ENCODE measurements around the gene TNNC1.

TNNC1 gene

GRCh38 chr3:52408466-52408865, 45.4 kb downstream of the TNNC1 start:
- H3K4me3 ChIP-seq (ENCODE audit: low read length) = peak overlapping the region; percentile 83
- peaks cover 11% of the 10 kb centered on the region; the same call in 1 of the 2 replicates for H3K4me1 ChIP-seq (ENCODE audit: insufficient read depth, low read length)
- 96% methylated on average over 8 of the region's 8 CpGs for WGBS
- no peaks in the 10 kb centered on the region for H3K9me3 ChIP-seq (ENCODE audit: insufficient read depth, low read depth, low read length)
- H3K36me3 ChIP-seq (ENCODE audit: insufficient read depth, low read length) = peaks cover 53% of the 10 kb centered on the region
- no peak overlapping the region for H3K9ac ChIP-seq (ENCODE audit: low read depth, low read length)
- H3K27ac ChIP-seq (ENCODE audit: low read depth, low read length) = no peak overlapping the region
- peaks cover 2% of the 10 kb centered on the region; the same call in 1 of the 2 replicates for H3K27me3 ChIP-seq (ENCODE audit: insufficient read depth, low read length)

GRCh38 chr3:52407779-52408178, 46.1 kb downstream of the TNNC1 start:
- no peak overlapping the region for H3K4me3 ChIP-seq (ENCODE audit: low read length)
- peaks cover 11% of the 10 kb centered on the region; the same call in 1 of the 2 replicates for H3K4me1 ChIP-seq (ENCODE audit: insufficient read depth, low read length)
- 97% methylated on average over 3 of the region's 3 CpGs for WGBS
- no peaks in the 10 kb centered on the region for H3K9me3 ChIP-seq (ENCODE audit: insufficient read depth, low read depth, low read length)
- H3K27me3 ChIP-seq (ENCODE audit: insufficient read depth, low read length) = peaks cover 2% of the 10 kb centered on the region; the same call in 1 of the 2 replicates
- H3K27ac ChIP-seq (ENCODE audit: low read depth, low read length) = no peak overlapping the region
- peaks cover 60% of the 10 kb centered on the region for H3K36me3 ChIP-seq (ENCODE audit: insufficient read depth, low read length)
- H3K9ac ChIP-seq (ENCODE audit: low read depth, low read length) = no peak overlapping the region

- no peaks in the 10 kb centered on the region for H3K9me3 ChIP-seq (ENCODE audit: insufficient read depth, low read depth, low read length)
- WGBS = 97% methylated on average over 20 of the region's 20 CpGs
- H3K4me3 ChIP-seq (ENCODE audit: low read length) = no peak overlapping the region
- H3K27ac ChIP-seq (ENCODE audit: low read depth, low read length) = no peak overlapping the region
- peaks cover 2% of the 10 kb centered on the region; the same call in 1 of the 2 replicates for H3K27me3 ChIP-seq (ENCODE audit: insufficient read depth, low read length)
- peaks cover 11% of the 10 kb centered on the region; the same call in 1 of the 2 replicates for H3K4me1 ChIP-seq (ENCODE audit: insufficient read depth, low read length)
- H3K36me3 ChIP-seq (ENCODE audit: insufficient read depth, low read length) = peaks cover 68% of the 10 kb centered on the region
- no peak overlapping the region for H3K9ac ChIP-seq (ENCODE audit: low read depth, low read length)
Measured at GRCh38 chr3:52406791-52407510, 46.9 kb downstream of the TNNC1 start.

DNA sequence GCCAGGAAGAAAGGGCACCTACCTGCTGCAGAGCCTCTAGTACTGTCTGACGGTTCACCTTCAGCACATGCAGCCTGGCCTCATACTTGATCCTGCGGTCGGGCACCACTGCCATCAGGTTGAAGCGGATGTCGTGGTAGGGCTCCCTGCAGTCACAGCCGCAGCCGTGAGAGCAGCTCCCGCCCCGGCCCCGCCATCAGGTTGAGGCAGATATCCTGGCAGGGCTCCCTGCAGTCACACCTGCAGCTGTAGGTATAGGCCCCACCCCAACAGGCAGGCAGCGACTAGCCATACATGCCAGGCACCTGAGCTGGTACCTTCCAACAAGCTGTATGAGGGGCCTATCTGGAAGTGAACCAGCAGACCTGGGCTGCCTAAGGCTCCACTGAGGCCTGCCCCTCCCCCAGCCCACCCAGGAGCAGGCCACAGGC, 47.6 kb downstream of the TNNC1 start:
- H3K27me3 ChIP-seq (ENCODE audit: insufficient read depth, low read length) = no peaks in the 10 kb centered on the region
- H3K9me3 ChIP-seq (ENCODE audit: insufficient read depth, low read depth, low read length) = no peaks in the 10 kb centered on the region
- H3K36me3 ChIP-seq (ENCODE audit: insufficient read depth, low read length) = peaks cover 75% of the 10 kb centered on the region
- H3K4me3 ChIP-seq (ENCODE audit: low read length) = no peak overlapping the region
- no peak overlapping the region for H3K27ac ChIP-seq (ENCODE audit: low read depth, low read length)
- 95% methylated on average over 11 of the region's 11 CpGs for WGBS
- H3K4me1 ChIP-seq (ENCODE audit: insufficient read depth, low read length) = peaks cover 7% of the 10 kb centered on the region; the same call in 1 of the 2 replicates
- no peak overlapping the region for H3K9ac ChIP-seq (ENCODE audit: low read depth, low read length)

DNA sequence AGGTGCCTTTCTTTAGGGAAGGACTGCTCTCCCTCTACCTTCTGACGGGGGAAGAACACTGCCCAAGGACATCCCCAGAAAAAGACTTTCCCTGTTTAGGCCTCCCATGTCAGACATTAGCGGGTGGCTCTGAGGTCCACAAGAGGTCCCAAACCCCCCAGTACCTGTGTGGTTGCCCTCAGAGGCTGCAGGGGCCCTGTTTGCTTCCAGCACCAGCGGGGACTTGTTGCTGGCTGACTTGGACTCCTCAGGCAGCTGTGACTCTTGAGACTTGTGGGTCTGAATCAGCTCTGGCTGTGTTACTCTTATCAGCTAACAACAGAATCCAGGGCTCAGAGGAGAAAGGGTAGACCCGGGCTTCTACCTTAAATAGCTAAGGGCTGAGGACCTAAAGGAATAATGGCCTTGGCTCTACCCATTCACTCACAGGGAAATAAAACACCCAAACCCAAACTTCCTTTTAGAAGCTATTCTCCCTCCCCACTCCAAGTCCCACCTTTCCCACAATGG, 48.2 kb downstream of the TNNC1 start:
- Histone ChIP-seq H3K36me3 (ENCODE audit: insufficient read depth, low read length) (peaks cover 80% of the 10 kb centered on the region), H3K4me3 (ENCODE audit: low read length) (no peak overlapping the region), H3K4me1 (ENCODE audit: insufficient read depth, low read length) (peaks cover 4% of the 10 kb centered on the region; the same call in 1 of the 2 replicates), H3K9ac (ENCODE audit: low read depth, low read length) (no peak overlapping the region), H3K9me3 (ENCODE audit: insufficient read depth, low read depth, low read length) (no peaks in the 10 kb centered on the region), H3K27me3 (ENCODE audit: insufficient read depth, low read length) (no peaks in the 10 kb centered on the region), H3K27ac (ENCODE audit: low read depth, low read length) (no peak overlapping the region)
- WGBS = 93% methylated on average over 4 of the region's 4 CpGs

- Histone ChIP-seq H3K4me1 (ENCODE audit: insufficient read depth, low read length) (peaks cover 4% of the 10 kb centered on the region; the same call in 1 of the 2 replicates), H3K9me3 (ENCODE audit: insufficient read depth, low read depth, low read length) (no peaks in the 10 kb centered on the region), H3K4me3 (ENCODE audit: low read length) (no peak overlapping the region), H3K9ac (ENCODE audit: low read depth, low read length) (no peak overlapping the region), H3K36me3 (ENCODE audit: insufficient read depth, low read length) (peaks cover 82% of the 10 kb centered on the region), H3K27me3 (ENCODE audit: insufficient read depth, low read length) (no peaks in the 10 kb centered on the region), H3K27ac (ENCODE audit: low read depth, low read length) (no peak overlapping the region)
- 93% methylated on average over 6 of the region's 6 CpGs for WGBS
Measured at GRCh38 chr3:52405066-52405465, 48.8 kb downstream of the TNNC1 start.

DNA sequence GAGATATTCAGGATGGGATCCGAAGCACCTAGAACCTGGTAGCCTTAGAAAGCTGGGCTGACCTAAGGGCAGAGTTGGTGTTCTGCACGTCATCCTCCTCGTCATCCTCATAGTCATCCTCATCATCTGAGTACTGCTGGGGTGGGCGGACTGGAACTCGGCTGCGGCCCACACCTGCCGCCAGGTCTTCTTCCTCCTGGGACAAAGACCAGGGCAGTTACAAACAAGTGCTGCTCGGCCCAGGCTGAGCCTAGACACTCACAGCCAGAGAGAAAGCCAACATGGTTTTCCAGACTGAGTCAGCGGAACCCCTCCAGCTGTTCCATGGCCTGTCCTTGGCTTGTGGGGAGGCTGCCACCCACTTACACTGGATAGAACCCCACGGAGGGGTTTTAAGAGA, 49.5 kb downstream of the TNNC1 start:
- Histone ChIP-seq H3K4me1 (ENCODE audit: insufficient read depth, low read length) (peaks cover 4% of the 10 kb centered on the region; the same call in 1 of the 2 replicates), H3K9ac (ENCODE audit: low read depth, low read length) (no peak overlapping the region), H3K9me3 (ENCODE audit: insufficient read depth, low read depth, low read length) (no peaks in the 10 kb centered on the region), H3K27me3 (ENCODE audit: insufficient read depth, low read length) (no peaks in the 10 kb centered on the region), H3K27ac (ENCODE audit: low read depth, low read length) (no peak overlapping the region), H3K36me3 (ENCODE audit: insufficient read depth, low read length) (peaks cover 82% of the 10 kb centered on the region), H3K4me3 (ENCODE audit: low read length) (no peak overlapping the region)
- 93% methylated on average over 10 of the region's 10 CpGs for WGBS

GRCh38 chr3:52403955-52404354, 49.9 kb downstream of the TNNC1 start:
- Histone ChIP-seq H3K27me3 (ENCODE audit: insufficient read depth, low read length) (no peaks in the 10 kb centered on the region), H3K27ac (ENCODE audit: low read depth, low read length) (no peak overlapping the region), H3K4me3 (ENCODE audit: low read length) (no peak overlapping the region), H3K9ac (ENCODE audit: low read depth, low read length) (no peak overlapping the region), H3K9me3 (ENCODE audit: insufficient read depth, low read depth, low read length) (no peaks in the 10 kb centered on the region), H3K4me1 (ENCODE audit: insufficient read depth, low read length) (peaks cover 2% of the 10 kb centered on the region; the same call in 1 of the 2 replicates), H3K36me3 (ENCODE audit: insufficient read depth, low read length) (peaks cover 82% of the 10 kb centered on the region)
- 93% methylated on average over 3 of the region's 3 CpGs for WGBS

GRCh38 chr3:52403271-52403841, 50.5 kb downstream of the TNNC1 start:
- no peaks in the 10 kb centered on the region for H3K9me3 ChIP-seq (ENCODE audit: insufficient read depth, low read depth, low read length)
- no peak overlapping the region for H3K9ac ChIP-seq (ENCODE audit: low read depth, low read length)
- H3K27ac ChIP-seq (ENCODE audit: low read depth, low read length) = no peak overlapping the region
- H3K36me3 ChIP-seq (ENCODE audit: insufficient read depth, low read length) = peaks cover 78% of the 10 kb centered on the region
- H3K4me1 ChIP-seq (ENCODE audit: insufficient read depth, low read length) = no peaks in the 10 kb centered on the region
- WGBS = 94% methylated on average over 19 of the region's 19 CpGs
- no peak overlapping the region for H3K4me3 ChIP-seq (ENCODE audit: low read length)
- no peaks in the 10 kb centered on the region for H3K27me3 ChIP-seq (ENCODE audit: insufficient read depth, low read length)

DNA sequence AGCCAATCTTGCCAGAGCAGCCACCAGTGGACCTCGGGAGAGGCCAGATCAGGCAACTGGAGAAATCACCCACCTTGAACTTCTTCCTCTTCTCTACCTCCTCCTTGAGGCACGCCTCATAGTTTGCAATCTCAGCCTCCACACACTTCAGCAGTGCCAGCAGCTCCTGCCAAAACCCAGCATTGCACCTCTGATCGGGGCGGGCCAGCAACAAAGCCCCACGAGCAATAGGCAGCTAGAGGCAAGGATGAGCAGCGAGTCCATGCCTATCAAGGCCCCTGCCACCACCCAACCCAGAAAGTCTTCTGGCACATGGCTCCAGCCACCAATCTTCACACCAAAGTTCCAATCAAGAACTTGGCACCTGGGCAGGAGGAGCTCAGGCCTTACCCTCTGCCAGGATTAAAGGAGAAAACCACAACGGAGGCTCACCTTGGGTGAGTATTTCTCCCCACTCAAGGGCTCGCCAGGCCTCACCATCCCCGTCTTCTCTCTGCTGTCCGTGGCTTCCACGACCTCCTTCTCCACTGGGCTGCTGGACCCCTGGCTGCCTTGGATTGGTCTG, 51.1 kb downstream of the TNNC1 start:
- Histone ChIP-seq H3K36me3 (ENCODE audit: insufficient read depth, low read length) (peaks cover 73% of the 10 kb centered on the region), H3K27me3 (ENCODE audit: insufficient read depth, low read length) (no peaks in the 10 kb centered on the region), H3K4me3 (ENCODE audit: low read length) (no peak overlapping the region), H3K9ac (ENCODE audit: low read depth, low read length) (no peak overlapping the region), H3K9me3 (ENCODE audit: insufficient read depth, low read depth, low read length) (no peaks in the 10 kb centered on the region), H3K4me1 (ENCODE audit: insufficient read depth, low read length) (no peaks in the 10 kb centered on the region), H3K27ac (ENCODE audit: low read depth, low read length) (no peak overlapping the region)
- WGBS = 94% methylated on average over 11 of the region's 11 CpGs

GRCh38 chr3:52402101-52402521, 51.7 kb downstream of the TNNC1 start:
- no peak overlapping the region for H3K27ac ChIP-seq (ENCODE audit: low read depth, low read length)
- H3K36me3 ChIP-seq (ENCODE audit: insufficient read depth, low read length) = peaks cover 66% of the 10 kb centered on the region
- no peaks in the 10 kb centered on the region for H3K9me3 ChIP-seq (ENCODE audit: insufficient read depth, low read depth, low read length)
- H3K9ac ChIP-seq (ENCODE audit: low read depth, low read length) = no peak overlapping the region
- 94% methylated on average over 16 of the region's 16 CpGs for whole genome bisulfite sequencing
- H3K27me3 ChIP-seq (ENCODE audit: insufficient read depth, low read length) = no peaks in the 10 kb centered on the region
- no peaks in the 10 kb centered on the region for H3K4me1 ChIP-seq (ENCODE audit: insufficient read depth, low read length)
- H3K4me3 ChIP-seq (ENCODE audit: low read length) = no peak overlapping the region

Data from HUES64 (cell line).